GM12801 (cell line): Measurements from ENCODE around the gene TRANK1.

Experiments used
- CTCF ChIP-seq: IDR thresholded peaks from one replicate; pipeline ENCODE4 v1.5.1; 2011; ENCODE audit warnings: control low read depth; ENCODE audit not compliant: insufficient read length; ENCODE audit errors: extremely low read depth

Gene TRANK1

GRCh38 chr3:36811768-36812167 is 133.1 kb downstream of the TRANK1 start:
- no peak for TF ChIP-seq CTCF

GRCh38 chr3:36804295-36805055 is 140.4 kb downstream of the TRANK1 start:
- TF ChIP-seq CTCF = no peak

GRCh38 chr3:36803091-36803791 is 141.6 kb downstream of the TRANK1 start:
- no peak for TF ChIP-seq CTCF

- no peak for TF ChIP-seq CTCF
Observed at GRCh38 chr3:36800533-36801116, 144.2 kb downstream of the TRANK1 start.

- no peak for TF ChIP-seq CTCF
Observed at GRCh38 chr3:36796881-36797280, 148.0 kb downstream of the TRANK1 start.

- no peak for TF ChIP-seq CTCF
Observed at GRCh38 chr3:36796161-36796560, 148.7 kb downstream of the TRANK1 start.

- TF ChIP-seq CTCF = no peak
Observed at GRCh38 chr3:36795622-36796021, 149.2 kb downstream of the TRANK1 start.
